GM19025 (cell line): ENCODE results near the gene TPST1.
"Not testable (repeated sequence)": the region's sequence is repeated elsewhere in the genome, so short reads cannot be mapped to it uniquely, and the experiment has no call there.

ENCODE experiments used
- ATAC-seq: cut with Tn5 transposase; IDR thresholded peaks from one replicate; pipeline ENCODE4 v1.9.1; 2021; ENCODE audit warnings: mild to moderate bottlenecking, low read depth, moderate library complexity; ENCODE audit not compliant: unreplicated experiment

The TPST1 gene

GRCh38 chr7:66187905-66188304 is 17.2 kb upstream of the TPST1 start:
- ATAC-seq: no peak

- no peak for ATAC-seq
Measured at GRCh38 chr7:66188645-66189044, 16.5 kb upstream of the TPST1 start.

GRCh38 chr7:66189695-66190503 is 15.2 kb upstream of the TPST1 start:
- no peak for ATAC-seq

GRCh38 chr7:66190504-66190857 is 14.7 kb upstream of the TPST1 start:
- ATAC-seq: no peak

GRCh38 chr7:66193146-66193725 is 11.9 kb upstream of the TPST1 start:
- ATAC-seq: no peak

GRCh38 chr7:66198469-66198868 is 6.7 kb upstream of the TPST1 start:
- no peak for ATAC-seq

- ATAC-seq: no peak
Measured at GRCh38 chr7:66198956-66199355, 6.2 kb upstream of the TPST1 start.

- ATAC-seq: no peak
Measured at GRCh38 chr7:66202441-66202840, 2.7 kb upstream of the TPST1 start.

GRCh38 chr7:66205741-66206090 is 582 bp downstream of the TPST1 start:
- ATAC-seq: no peak

GRCh38 chr7:66206119-66206933 is 1.2 kb downstream of the TPST1 start:
- no peak for ATAC-seq

GRCh38 chr7:66206934-66207240 is 1.8 kb downstream of the TPST1 start:
- no peak for ATAC-seq

GRCh38 chr7:66207540-66207939 is 2.4 kb downstream of the TPST1 start:
- no peak for ATAC-seq

GRCh38 chr7:66211429-66211828 is 6.3 kb downstream of the TPST1 start:
- no peak for ATAC-seq

- ATAC-seq: no peak
Measured at GRCh38 chr7:66213637-66214036, 8.5 kb downstream of the TPST1 start.

- no peak for ATAC-seq
Measured at GRCh38 chr7:66216687-66217086, 11.6 kb downstream of the TPST1 start.

- no peak for ATAC-seq
Measured at GRCh38 chr7:66219805-66220204, 14.7 kb downstream of the TPST1 start.

- ATAC-seq: no peak
Measured at GRCh38 chr7:66221442-66221841, 16.3 kb downstream of the TPST1 start.

- no peak for ATAC-seq
Measured at GRCh38 chr7:66227808-66228207, 22.7 kb downstream of the TPST1 start.

- ATAC-seq: not testable (repeated sequence)
Measured at GRCh38 chr7:66231326-66232216, 26.4 kb downstream of the TPST1 start.

GRCh38 chr7:66233638-66234037 is 28.5 kb downstream of the TPST1 start:
- no peak for ATAC-seq
